Astrocyte of the hippocampus (primary cell): ENCODE results near the gene CSNK2A1.
A peak's percentile ranks its signal among the peaks of the same experiment; 100 is the strongest.

Experiments
- DNase-seq: peaks from one replicate; pipeline ENCODE4 v3.0.0; 2011; ENCODE audit warnings: low read depth, low spot score

CSNK2A1 gene

DNA sequence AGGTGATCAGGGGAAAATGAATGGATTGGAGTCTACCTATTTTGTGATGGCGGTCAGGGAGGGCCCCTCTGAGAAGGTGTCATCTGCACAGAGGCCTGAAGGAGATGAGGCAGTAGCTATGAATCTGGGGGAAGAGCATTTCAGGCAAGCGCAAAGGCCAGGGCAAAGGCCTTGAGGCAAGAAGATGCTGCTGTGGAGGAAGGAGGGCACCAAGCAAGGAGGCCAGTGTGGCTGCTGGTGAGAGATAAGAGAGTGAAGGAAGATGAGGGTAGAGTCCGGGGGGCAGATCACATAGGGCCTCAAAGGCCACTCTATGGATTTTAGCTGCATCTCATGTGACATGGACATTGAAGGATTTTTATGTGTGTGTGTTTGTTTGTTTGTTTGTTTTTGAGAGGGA lies 20.6 kb upstream of the CSNK2A1 start:
- no peak for DNase-seq

- no peak for DNase-seq
Measured at GRCh38 chr20:563187-563586, 19.6 kb upstream of the CSNK2A1 start.

DNA sequence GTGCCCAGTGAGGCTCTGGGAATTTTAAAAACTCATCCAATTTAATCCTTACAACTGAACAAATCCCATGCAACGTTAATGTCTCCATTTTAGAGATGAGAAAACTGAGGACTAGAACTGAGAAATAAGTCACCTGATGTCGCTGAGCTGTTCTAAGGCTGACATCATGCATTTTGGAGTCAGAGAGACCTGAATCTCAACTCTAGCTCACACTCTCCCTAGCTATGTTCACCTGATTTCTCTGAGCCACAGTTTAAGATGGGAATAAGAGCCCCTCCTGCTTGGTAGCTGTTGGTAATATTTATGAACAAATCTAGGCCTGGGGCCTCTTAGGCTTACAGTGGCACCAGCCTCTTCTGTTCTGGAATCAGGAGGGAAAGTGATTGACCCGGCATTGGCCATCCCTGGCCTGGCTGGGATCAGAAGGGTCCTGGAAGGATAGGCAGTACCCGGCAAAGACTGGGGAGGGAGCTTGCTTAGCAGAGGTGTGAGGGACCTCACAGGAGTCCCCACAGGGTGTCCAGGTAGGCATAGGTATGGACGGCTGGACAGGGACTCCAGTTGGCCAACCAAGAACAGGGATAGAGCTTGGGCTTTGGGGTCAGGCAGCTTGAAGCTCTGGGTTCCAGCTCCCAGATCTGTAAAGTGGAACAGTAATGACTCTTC lies 18.8 kb upstream of the CSNK2A1 start:
- no peak for DNase-seq

DNA sequence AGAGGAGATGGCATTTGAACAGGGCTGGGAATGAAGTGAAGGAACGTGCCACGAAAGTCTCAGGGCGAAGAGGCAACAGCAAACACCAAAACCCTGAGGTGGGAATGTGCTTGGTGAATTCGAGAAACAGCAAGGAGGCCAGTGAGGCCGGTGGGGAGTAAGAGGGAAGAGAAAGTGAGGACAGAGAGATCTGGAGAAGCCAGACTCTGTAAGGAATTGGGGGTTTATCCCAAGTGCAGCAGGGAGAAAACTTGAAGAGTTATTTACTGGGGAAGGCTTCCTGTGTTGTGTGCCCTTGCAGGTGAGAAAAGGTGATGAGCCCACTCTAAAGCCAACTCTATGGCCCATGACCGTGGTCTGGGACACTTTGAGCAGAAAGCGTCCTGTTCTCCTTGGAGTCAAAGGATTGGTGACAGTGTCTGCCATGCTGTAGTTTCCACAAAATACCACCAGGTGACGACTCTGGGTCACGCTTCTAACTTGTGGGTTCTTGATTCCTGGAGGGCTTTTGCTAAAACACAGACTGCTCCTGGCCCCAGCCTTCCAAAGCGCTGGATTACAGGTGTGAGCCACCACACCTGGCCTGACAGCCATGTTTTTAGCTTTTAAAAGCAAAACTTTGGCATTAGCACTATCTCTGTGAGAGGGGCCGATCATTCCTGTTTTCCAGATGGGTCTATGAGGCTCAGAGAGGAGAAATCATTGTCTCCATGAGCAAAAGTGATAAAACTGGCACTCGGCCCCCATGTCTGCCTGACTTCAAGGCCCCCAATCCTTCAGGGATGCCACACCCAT lies 18.0 kb upstream of the CSNK2A1 start:
- DNase-seq = peak; percentile 80

DNA sequence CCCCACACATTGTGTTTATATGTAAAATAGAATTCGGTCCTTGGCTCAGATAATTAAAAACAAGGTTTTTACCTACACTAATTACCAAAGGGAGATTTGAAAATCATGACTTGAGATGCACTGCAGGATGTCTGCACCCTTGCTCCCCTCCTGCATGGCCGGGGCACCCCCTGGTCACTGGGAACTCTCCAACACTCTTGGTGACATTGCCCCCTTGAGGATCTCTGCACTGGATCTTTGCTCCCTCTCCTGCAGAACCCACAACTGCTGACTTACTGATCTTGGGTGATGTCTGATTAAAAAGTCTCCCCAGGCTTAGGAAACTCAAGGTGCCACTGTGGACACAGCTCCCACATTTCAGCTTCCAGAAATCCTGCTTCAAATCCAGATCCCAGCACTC lies 17.1 kb upstream of the CSNK2A1 start:
- DNase-seq = no peak

GRCh38 chr20:558117-558516 lies 14.5 kb upstream of the CSNK2A1 start:
- no peak for DNase-seq

- DNase-seq = no peak
Measured at GRCh38 chr20:556984-557383, 13.4 kb upstream of the CSNK2A1 start.

- DNase-seq = no peak
Measured at GRCh38 chr20:555976-556385, 12.4 kb upstream of the CSNK2A1 start.

DNA sequence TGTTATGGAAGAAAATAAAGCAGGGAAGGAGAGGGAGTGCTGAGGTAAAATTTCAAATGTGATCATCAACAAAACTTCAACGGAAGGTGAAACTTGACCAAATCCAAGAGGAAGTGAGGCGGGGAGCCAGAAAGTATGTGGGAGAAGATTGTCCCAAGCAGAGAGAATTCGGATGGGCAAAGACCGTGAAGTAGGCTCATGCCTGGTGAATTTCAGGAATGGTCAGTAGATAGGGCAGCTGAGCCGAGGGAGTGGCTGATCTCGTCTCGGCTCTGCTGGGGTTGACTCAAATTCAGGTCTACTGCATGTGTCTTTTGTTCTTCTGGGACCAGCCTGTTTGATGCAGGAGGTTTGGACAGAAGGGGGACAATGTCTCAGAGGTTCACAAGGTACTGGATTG lies 7.0 kb upstream of the CSNK2A1 start:
- no peak for DNase-seq

DNA sequence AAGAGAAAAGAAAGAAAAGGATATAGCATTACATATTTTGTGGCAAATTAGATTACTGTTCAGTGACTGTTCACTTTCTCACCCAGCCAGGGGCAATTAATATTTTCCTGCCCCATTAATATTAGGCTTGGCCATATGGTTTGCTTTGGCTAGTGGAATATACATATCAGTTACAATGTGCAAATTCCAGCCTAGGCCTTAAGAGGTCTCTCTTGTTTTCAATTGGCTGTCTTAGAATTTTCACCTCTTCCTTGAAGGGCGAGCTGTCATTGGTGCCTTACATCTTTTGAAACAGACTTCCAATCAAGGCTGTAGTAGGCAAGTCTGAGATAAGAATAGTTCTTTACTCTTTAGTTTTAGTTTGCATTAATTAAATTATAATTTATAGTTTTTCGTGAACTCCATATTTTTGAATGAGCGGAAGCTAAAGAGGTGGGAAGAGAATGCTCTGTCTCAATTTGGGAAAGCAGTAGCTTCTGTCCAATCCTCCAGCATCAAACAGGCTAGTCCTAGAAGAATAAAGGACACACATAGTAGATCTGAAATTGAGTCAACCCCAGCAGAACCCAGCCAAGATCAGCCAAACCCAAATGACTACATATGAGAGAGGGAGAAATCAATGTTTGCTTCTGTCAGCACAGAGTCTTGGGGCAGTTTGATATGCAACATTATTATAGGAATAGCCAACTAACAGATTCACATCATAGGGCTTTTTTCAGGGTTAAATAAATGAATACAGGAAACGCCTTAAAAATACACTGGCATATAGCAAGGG lies 6.3 kb upstream of the CSNK2A1 start:
- no peak for DNase-seq

DNA sequence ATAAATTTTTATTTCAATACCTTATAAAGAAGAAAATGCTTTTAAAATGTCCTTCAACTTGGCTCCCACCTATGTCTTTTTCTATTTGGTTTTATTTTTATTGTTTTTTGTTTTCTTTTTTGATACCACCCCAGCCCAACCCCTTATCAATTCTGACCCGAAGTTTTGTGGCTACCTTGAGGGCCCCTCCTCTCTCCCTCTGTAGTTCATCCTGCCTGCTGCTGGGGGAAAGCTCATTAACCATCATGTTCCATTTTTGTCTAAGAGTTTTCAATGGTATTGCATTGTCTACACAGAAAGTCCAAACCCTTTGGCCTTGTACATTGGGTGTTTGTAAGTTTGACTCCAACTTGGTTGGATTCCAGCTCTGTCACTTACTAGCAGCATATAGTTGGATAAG lies 5.3 kb upstream of the CSNK2A1 start:
- DNase-seq = no peak

DNA sequence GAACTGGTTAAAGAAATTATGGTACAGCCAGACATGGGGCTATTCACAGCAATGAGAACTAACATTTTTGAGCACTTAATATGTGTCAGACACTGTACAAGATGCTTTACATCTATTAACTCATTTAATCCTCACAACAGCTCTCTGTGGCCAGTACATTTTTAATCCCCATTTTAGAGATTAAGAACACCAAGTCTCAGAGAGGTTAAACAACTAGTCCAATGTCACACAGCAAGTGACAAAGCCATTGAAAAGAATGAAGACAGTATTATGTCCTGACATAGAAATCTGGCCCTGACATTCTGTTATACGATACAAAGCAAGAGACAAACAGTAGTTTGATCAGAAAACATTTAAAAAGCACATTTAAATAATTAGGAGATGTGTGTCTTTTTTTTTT lies 3.8 kb upstream of the CSNK2A1 start:
- no peak for DNase-seq

- DNase-seq = no peak
Measured at GRCh38 chr20:546353-546752, 2.8 kb upstream of the CSNK2A1 start.

GRCh38 chr20:544153-544725 lies 649 bp upstream of the CSNK2A1 start:
- no peak for DNase-seq

- DNase-seq = peak; percentile 23
Measured at GRCh38 chr20:542777-543368, 717 bp downstream of the CSNK2A1 start.

DNA sequence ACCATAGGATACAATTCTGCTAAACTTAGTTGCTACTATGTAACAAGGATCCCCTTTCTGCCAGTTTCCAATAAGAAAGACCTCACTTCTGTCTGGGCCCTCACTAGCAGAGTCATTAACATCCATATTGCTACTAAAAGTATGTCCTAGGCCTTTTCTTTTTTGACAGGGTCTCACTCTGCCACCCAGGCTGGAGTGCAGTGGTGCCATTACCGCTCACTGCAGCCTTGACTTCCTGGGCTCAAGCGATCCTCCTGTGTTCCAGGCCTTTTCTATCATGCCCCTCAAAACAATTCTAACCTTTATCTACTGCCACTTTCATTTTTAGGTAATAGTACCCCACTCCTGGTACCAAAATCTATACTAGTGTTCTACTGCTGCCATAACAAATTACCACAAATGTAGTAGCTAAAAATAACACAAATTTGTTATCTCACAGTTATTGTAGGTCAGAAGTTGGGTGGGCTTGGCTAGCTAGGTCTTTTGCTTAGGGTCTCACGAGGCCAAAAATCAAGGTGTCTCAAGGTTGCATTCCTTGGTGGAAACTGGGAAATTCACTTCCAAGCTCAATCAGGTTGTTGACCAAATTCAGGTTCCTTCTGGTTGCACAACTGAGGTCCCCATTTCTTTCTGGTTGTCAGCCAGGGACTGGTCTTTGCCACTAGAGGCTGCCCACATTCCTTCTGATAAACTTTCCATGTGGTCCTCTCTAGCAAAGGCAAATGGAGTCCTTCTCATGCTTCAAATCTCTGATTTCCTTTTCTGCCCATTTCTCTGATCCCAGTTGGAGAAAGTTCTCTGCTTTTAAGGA lies 3.0 kb downstream of the CSNK2A1 start:
- no peak for DNase-seq

- peak; percentile 55 for DNase-seq
Measured at GRCh38 chr20:539848-540247, 3.7 kb downstream of the CSNK2A1 start.

GRCh38 chr20:539191-539590 lies 4.4 kb downstream of the CSNK2A1 start:
- no peak for DNase-seq

DNA sequence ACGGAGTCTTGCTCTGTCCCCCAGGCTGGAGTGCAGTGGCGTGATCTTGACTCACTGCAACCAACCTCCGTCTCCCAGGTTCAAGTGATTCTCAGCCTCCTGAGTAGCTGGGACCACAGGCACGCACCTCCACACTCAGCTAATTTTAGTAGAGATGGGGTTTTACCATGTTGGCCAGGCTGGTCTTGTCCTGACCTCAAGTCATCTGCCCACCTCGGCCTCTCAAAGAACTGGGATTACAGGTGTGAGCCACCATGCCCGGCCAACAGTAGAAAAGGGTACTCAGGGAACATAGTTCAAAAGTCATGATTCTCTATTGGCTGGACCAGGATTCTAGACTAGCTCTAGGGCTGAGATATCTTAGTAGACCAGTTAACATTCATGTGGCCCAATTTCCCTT lies 5.6 kb downstream of the CSNK2A1 start:
- no peak for DNase-seq

- no peak for DNase-seq
Measured at GRCh38 chr20:536426-537010, 7.1 kb downstream of the CSNK2A1 start.

DNA sequence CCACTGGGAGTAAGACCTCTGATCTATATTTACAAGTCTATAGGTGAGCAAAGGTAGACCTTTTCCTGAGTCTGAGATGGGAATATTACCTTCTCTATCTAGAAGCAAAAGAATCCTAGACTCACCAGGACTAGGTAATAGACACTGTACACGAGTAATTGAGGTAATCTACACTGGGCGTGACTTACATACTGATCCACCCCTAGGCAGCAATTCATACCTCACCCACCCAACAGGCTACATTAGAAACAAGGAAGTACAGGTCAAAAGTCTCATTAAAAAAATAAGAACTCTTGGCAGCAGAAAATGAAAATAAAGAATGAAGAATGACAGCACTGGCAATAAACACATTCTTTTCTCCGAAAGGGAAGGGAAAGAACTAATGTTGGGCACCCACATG lies 7.6 kb downstream of the CSNK2A1 start:
- no peak for DNase-seq
